HepG2 (cell line): ENCODE measurements around the gene EDC3.

Experiments
- ASH2L ChIP-seq: fragments of 300-600, 200-600 bp; sonication (generic); IDR thresholded peaks from 2 replicates; pipeline ENCODE4 v1.7.0; 2017; ENCODE audit warnings: low read depth, mild to moderate bottlenecking, moderate library complexity, mixed read lengths, low read length; ENCODE audit not compliant: insufficient read length
- ATF2 ChIP-seq: sonication (generic); formaldehyde crosslinking; IDR thresholded peaks from 2 replicates; pipeline ENCODE4 v1.4.0; 2020; ENCODE audit warnings: missing genetic modification reagents
- ELF1 ChIP-seq: sonication (generic); formaldehyde crosslinking; IDR thresholded peaks from 2 replicates; pipeline ENCODE4 v1.4.0; 2020; ENCODE audit warnings: missing genetic modification reagents
- GFI1 ChIP-seq: sonication (generic); formaldehyde crosslinking; IDR thresholded peaks from 2 replicates; pipeline ENCODE4 v1.5.0; 2020; ENCODE audit warnings: missing genetic modification reagents, mild to moderate bottlenecking, borderline replicate concordance
- MAFF ChIP-seq: IDR thresholded peaks from 2 replicates; pipeline ENCODE4 v1.6.1; 2011; ENCODE audit warnings: low read depth, low read length, improper control_type of control experiment
- NCOA2 ChIP-seq: sonication (generic); formaldehyde crosslinking; IDR thresholded peaks from 2 replicates; pipeline ENCODE4 v1.8.0; 2022; ENCODE audit warnings: inconsistent platforms
- RAD21 ChIP-seq: fragments of 450-650 bp; formaldehyde crosslinking; IDR thresholded peaks from 2 replicates; pipeline ENCODE4 v1.5.0; 2020; ENCODE audit warnings: mild to moderate bottlenecking
- REST ChIP-seq, 2 experiments: IDR thresholded peaks; 2 replicates each; pipeline ENCODE4 v1.6.1; 2011 to 2012; ENCODE audit warnings: low read length in 2 of 2, borderline replicate concordance in 1 of 2, low read depth in 1 of 2, mild to moderate bottlenecking in 1 of 2, moderate library complexity in 1 of 2
- ZNF124 ChIP-seq: sonication (generic); formaldehyde crosslinking; IDR thresholded peaks from 2 replicates; pipeline ENCODE4 v1.4.0; 2020; ENCODE audit warnings: missing genetic modification reagents
- ZNF615 ChIP-seq: sonication (generic); formaldehyde crosslinking; IDR thresholded peaks from 2 replicates; pipeline ENCODE4 v1.5.0; 2020; ENCODE audit warnings: mild to moderate bottlenecking, missing genetic modification reagents, borderline replicate concordance
- ZNF776 ChIP-seq: sonication (generic); formaldehyde crosslinking; IDR thresholded peaks from 2 replicates; pipeline ENCODE4 v1.4.0; 2020; ENCODE audit warnings: mild to moderate bottlenecking, missing genetic modification reagents
- ZSCAN20 ChIP-seq: sonication (generic); formaldehyde crosslinking; IDR thresholded peaks from 2 replicates; pipeline ENCODE4 v1.4.0; 2020; ENCODE audit warnings: missing genetic modification reagents, mild to moderate bottlenecking, borderline replicate concordance
- TF ChIP-seq, protein P1 (sequence below): sonication (generic); formaldehyde crosslinking; IDR thresholded peaks from 2 replicates; pipeline ENCODE4 v1.5.1; 2020; ENCODE audit warnings: mild to moderate bottlenecking, missing genetic modification reagents, moderate library complexity

DNA sequence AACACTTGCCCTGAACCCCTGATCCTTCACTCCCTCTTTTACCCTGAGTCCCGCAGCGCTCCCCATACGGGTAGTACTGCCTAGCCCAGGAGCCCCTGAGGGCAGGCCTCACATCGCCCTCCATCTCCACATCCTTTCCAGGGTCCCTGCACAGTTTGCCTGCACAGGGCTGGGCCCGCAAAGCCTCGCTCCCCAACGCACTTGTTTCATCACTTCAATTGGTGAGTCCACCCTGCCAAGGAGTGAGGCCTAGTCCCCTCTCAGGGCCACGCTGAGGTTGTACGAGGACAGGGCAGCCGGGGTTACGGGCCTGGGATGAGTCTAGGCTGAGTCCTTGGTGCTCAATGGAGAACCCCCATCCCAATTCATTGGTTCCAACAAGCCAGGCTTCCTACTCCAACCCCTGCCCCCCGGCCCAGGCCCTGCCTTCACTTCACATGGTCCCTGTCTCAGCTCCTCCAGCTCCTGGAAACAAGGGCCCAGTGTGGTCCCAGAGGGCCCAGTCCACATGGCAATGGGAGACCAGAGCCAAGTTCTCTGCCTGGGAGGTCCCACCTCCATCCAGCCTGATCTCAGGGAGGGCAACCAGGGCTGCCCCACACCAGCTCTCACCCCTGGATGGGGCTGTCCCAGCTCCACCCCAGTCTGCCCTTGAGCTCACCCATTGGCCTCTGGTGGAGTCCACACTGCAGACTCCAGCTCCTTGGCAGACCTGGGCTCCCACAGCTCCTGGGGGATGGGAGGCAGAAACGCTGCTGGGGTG is 92.6 kb downstream of the EDC3 start:
- TF ChIP-seq, protein P1, sequence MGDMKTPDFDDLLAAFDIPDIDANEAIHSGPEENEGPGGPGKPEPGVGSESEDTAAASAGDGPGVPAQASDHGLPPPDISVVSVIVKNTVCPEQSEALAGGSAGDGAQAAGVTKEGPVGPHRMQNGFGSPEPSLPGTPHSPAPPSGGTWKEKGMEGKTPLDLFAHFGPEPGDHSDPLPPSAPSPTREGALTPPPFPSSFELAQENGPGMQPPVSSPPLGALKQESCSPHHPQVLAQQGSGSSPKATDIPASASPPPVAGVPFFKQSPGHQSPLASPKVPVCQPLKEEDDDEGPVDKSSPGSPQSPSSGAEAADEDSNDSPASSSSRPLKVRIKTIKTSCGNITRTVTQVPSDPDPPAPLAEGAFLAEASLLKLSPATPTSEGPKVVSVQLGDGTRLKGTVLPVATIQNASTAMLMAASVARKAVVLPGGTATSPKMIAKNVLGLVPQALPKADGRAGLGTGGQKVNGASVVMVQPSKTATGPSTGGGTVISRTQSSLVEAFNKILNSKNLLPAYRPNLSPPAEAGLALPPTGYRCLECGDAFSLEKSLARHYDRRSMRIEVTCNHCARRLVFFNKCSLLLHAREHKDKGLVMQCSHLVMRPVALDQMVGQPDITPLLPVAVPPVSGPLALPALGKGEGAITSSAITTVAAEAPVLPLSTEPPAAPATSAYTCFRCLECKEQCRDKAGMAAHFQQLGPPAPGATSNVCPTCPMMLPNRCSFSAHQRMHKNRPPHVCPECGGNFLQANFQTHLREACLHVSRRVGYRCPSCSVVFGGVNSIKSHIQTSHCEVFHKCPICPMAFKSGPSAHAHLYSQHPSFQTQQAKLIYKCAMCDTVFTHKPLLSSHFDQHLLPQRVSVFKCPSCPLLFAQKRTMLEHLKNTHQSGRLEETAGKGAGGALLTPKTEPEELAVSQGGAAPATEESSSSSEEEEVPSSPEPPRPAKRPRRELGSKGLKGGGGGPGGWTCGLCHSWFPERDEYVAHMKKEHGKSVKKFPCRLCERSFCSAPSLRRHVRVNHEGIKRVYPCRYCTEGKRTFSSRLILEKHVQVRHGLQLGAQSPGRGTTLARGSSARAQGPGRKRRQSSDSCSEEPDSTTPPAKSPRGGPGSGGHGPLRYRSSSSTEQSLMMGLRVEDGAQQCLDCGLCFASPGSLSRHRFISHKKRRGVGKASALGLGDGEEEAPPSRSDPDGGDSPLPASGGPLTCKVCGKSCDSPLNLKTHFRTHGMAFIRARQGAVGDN (CRISPR knock-in tag): no peak
- TF ChIP-seq ELF1 (CRISPR knock-in tag) (no peak), ZSCAN20 (CRISPR knock-in tag) (no peak), ZNF124 (CRISPR knock-in tag) (no peak), MAFF (no peak), REST (IDR thresholded peaks at IDR 0.05; ENCODE audit: borderline replicate concordance in 1 of 2, low read depth in 1 of 2, low read length in 2 of 2) (no peak), ZNF776 (CRISPR knock-in tag) (no peak), RAD21 (CRISPR knock-in tag) (no peak), GFI1 (CRISPR knock-in tag) (no peak), ATF2 (no peak), ASH2L (no peak), ZNF615 (CRISPR knock-in tag) (no peak), NCOA2 (CRISPR knock-in tag) (no peak)
